GM20000 (cell line): ENCODE data around the gene DNAJC21.
A peak's percentile ranks its signal among the peaks of the same experiment; 100 is the strongest.

Experiments used
- DNase-seq: peaks from one replicate; pipeline ENCODE4 v3.0.0; 2012; ENCODE audit warnings: low spot score
- CTCF ChIP-seq: IDR thresholded peaks from 2 replicates; pipeline ENCODE4 v1.5.1; 2012; ENCODE audit warnings: mild to moderate bottlenecking, control low read depth; ENCODE audit errors: extremely low read depth, missing control alignments

The DNAJC21 gene

DNA sequence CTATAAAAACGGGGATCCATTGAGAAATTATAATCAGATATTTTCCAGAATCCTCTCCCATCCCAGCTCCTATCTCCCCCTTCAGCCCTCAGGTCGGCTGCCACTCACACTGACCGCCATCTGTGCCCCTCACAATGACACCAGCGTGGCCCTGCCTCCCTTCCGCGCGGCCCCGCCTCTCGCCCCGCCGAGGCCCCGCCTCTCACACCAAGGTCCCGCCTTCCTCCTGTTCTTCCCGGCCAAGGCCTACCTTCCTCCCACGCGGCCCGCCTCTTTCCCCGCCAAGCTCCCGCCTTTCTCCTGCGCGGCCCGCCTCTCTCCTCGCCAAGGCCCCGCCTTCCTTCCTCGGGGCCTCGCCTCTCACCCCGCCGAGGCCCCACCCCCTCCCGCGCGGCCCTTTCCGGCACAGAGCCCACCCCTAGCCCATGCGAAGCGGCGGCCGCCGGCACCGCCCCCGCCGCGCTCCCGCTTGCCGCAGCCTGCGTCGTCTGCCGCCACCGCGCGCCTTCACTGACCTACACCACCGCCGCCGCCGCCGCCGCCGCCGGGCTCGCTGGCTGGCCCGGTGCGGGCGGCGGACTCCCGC, at the start of gene DNAJC21:
TSS of gene DNAJC21 (plus strand) at position 426 of the 586 bp plus-strand sequence. CDS start 261 bp downstream, outside the sequence.
- DNase-seq, result peak; percentile 99
- TF ChIP-seq CTCF, result no peak

GRCh38 chr5:34881246-34881645, 48.1 kb upstream of the DNAJC21 start:
- TF ChIP-seq CTCF, result no peak
- no peak for DNase-seq

GRCh38 chr5:34886392-34887119, 42.8 kb upstream of the DNAJC21 start:
- DNase-seq, result no peak
- TF ChIP-seq CTCF, result no peak

DNA sequence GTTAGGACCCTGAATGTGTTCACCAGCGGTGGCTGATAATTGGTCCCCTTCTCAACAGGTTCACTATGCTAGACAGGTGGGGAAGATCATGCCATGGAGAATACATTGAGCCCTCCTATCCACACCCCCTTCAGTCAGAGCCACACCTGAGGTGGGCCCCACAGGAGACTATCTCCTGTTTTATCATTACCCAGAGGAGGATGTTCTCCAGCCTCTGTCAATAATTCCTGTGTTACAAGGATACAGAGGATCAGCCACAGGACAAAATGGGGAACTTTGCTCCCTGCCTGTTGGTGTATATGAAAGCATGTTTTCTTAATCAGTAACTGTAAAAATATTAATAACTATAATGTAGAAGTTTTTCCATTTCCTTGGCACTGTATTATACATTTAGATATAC, 40.0 kb upstream of the DNAJC21 start:
- no peak for TF ChIP-seq CTCF
- DNase-seq, result no peak

DNA sequence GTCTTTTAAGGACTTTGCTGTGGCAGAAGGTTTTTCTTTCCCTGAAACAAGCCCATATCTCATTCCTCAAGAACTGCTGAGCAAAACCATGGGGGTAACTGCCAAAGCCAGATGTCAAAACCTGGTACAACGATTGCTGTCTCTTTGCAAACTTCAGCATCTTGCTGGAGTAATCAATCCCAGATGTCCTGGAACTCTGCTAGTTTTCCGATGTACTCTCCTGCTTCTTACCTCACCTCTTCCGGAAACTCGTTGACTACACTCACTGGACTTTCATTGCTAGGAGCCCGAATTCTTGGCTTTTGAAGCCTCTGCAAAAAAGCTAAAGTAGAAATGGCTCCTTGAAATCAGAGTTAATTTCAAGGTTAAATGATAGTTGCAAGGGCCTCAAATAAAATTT, 37.4 kb upstream of the DNAJC21 start:
- no peak for DNase-seq
- TF ChIP-seq CTCF, result no peak

DNA sequence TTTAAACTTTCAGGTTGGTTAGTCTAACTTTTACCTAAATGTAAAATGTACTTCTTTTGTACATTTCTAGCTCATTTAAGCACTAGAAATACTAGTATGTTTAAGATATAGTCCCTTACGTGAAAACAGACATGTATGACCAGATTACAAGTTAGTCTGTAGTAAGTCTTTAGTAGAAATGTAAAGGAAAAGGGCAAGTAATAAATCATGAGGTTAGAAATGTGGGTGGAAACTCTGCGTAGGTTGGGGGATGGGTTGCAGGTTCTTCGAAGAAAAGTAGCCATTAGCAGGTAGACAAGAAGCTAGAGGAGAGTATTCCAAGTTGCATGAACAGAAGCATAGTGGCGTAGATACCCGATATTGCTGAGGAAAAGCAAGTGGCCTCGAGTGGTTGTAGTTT, 36.9 kb upstream of the DNAJC21 start:
- no peak for DNase-seq
- no peak for TF ChIP-seq CTCF

DNA sequence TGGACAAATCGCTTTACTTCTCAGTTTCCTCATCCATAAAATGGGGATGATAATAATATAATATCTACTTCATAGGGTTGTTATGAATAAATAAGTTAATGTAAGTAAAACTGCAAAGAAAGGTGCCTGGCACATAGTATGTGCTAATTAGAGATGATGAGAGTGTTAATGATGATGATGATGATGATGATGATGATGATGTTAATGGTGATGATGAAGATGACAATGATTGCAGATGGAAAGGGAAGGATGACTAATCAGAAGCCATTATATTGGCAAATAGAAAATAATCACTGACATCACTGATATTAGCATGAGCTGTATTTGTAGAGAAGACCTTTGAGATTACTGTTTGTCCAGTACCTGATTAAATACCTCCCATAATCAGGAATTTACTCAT, 34.6 kb upstream of the DNAJC21 start:
- no peak for TF ChIP-seq CTCF
- no peak for DNase-seq
